HepG2 (cell line): Measurements from ENCODE around the gene SIRT7. TPM values are rescaled to one million over a fixed set of nuclear protein-coding genes. Genes with fewer than 3 reads are reported as not detected.

ENCODE experiments used
- ATAC-seq: fragments of 200-7000 bp; cut with Tn5 transposase; 3 replicates; pipeline ENCODE4 v1.9.1; 2020; ENCODE audit warnings: mild to moderate bottlenecking, moderate library complexity
- BruUV-seq: library from RNA; stranded (reverse); fragments of 400-500 nt; replicated peaks from 2 replicates; lab custom pipeline; 2021; lab: Mats Ljungman, UMichigan
- CTCF ChIA-PET: fragments of 300-600 bp; formaldehyde crosslinking; extraction: SDS; loops from one replicate; lab custom pipeline; 2021; ENCODE audit warnings: low total read pairs, inconsistent platforms, low intra/inter-chr PET ratio; lab: Yijun Ruan, JAX
- POLR2A ChIA-PET: fragments of 350-600 bp; sonication (Branson Sonifier 250); formaldehyde crosslinking; loops from one replicate; lab custom pipeline; 2020; ENCODE audit warnings: antibody characterized with exemption, inconsistent platforms; lab: Yijun Ruan, JAX
- DNase-seq: peaks from one replicate; pipeline ENCODE4 v3.0.0-alpha.2; 2015; ENCODE audit warnings: low spot score
- FAIRE-seq: peaks from 3 replicates; lab custom pipeline; 2011; peaks lifted over from hg19 to GRCh38; lab: Jason Lieb, UNC
- H2AFZ ChIP-seq: one replicate; pipeline ENCODE4 v1.6.1; 2011; ENCODE audit warnings: low read length, inconsistent platforms
- H3K27ac ChIP-seq: fragments of 300-600 bp; 3 replicates; pipeline ENCODE4 v1.8.0; 2011; ENCODE audit warnings: mixed run types, mild to moderate bottlenecking, mixed read lengths, low read length, inconsistent platforms; ENCODE audit not compliant: insufficient read depth; ENCODE audit errors: extremely low read length
- H3K27me3 ChIP-seq, 2 experiments: fragments of 200-600 bp in 1 of 2; 2 replicates in 1 of 2; 3 replicates in 1 of 2; pipeline versions ENCODE4 v1.6.0 to v1.8.0; 2011; ENCODE audit warnings: low read length in 2 of 2, mild to moderate bottlenecking in 2 of 2, moderate library complexity in 2 of 2, inconsistent platforms in 1 of 2; ENCODE audit not compliant: insufficient read depth in 2 of 2, control insufficient read depth in 1 of 2
- H3K36me3 ChIP-seq, 2 experiments: fragments of 200-600 bp in 1 of 2; replicated peaks in 1 of 2; 2 replicates in 1 of 2; 3 replicates in 1 of 2; pipeline versions ENCODE4 v1.5.1 to v1.8.0; 2011; ENCODE audit warnings: low read length in 2 of 2, inconsistent platforms in 1 of 2; ENCODE audit not compliant: insufficient read depth in 2 of 2, control insufficient read depth in 1 of 2
- H3K4me1 ChIP-seq: 2 replicates; pipeline ENCODE4 v1.5.1; 2012; ENCODE audit warnings: low read length, inconsistent platforms; ENCODE audit not compliant: insufficient read depth
- H3K4me2 ChIP-seq: 2 replicates; pipeline ENCODE4 v1.6.0; 2011; ENCODE audit warnings: low read depth, low read length, inconsistent platforms
- H3K4me3 ChIP-seq, 3 experiments: fragments of 200-600 bp in 1 of 3; sonication (generic), shearing (Covaris generic) in 1 of 3; replicated peaks in 1 of 3; 2 replicates each; pipeline ENCODE4 v1.5.1; 2011 to 2016; ENCODE audit warnings: low read length in 3 of 3, inconsistent platforms in 2 of 3, low read depth in 2 of 3, mild to moderate bottlenecking in 2 of 3, control low read depth in 1 of 3, mixed read lengths in 1 of 3; ENCODE audit not compliant: insufficient read depth in 1 of 3
- H3K79me2 ChIP-seq: one replicate; pipeline ENCODE4 v1.6.1; 2011; ENCODE audit warnings: low read length, inconsistent platforms; ENCODE audit not compliant: insufficient read depth
- H3K9ac ChIP-seq: 2 replicates; pipeline ENCODE4 v1.6.0; 2011; ENCODE audit warnings: mild to moderate bottlenecking, low read depth, low read length, inconsistent platforms; ENCODE audit not compliant: insufficient read depth
- H3K9me3 ChIP-seq: 2 replicates; pipeline ENCODE4 v1.5.1; 2012; ENCODE audit warnings: mild to moderate bottlenecking, low read length
- H4K20me1 ChIP-seq: 2 replicates; pipeline ENCODE4 v1.6.0; 2011; ENCODE audit warnings: inconsistent platforms, mild to moderate bottlenecking, low read length, moderate library complexity; ENCODE audit not compliant: insufficient read depth
- DNMT1 ChIP-seq: sonication (generic); formaldehyde crosslinking; IDR thresholded peaks from 2 replicates; pipeline ENCODE4 v1.5.1; 2020; ENCODE audit warnings: mild to moderate bottlenecking, missing genetic modification reagents
- DNMT3B ChIP-seq: conservative IDR thresholded peaks from 2 replicates; pipeline ENCODE4 v1.6.1; 2016; ENCODE audit warnings: missing biosample characterization, control low read depth
- DPF2 ChIP-seq: sonication (generic); formaldehyde crosslinking; IDR thresholded peaks from 2 replicates; pipeline ENCODE4 v1.4.0; 2020; ENCODE audit warnings: mild to moderate bottlenecking, low read depth, missing genetic modification reagents, borderline replicate concordance
- HDAC6 ChIP-seq: fragments of 200-600 bp; sonication (generic); IDR thresholded peaks from 2 replicates; pipeline ENCODE4 v1.7.0; 2017; ENCODE audit warnings: mild to moderate bottlenecking, antibody characterized with exemption, low read length, low read depth
- JUNB ChIP-seq: sonication (generic); formaldehyde crosslinking; IDR thresholded peaks from 2 replicates; pipeline ENCODE4 v1.8.0; 2022; ENCODE audit warnings: missing genetic modification reagents, mild to moderate bottlenecking, borderline replicate concordance
- MAZ ChIP-seq, 2 experiments: sonication (generic) in 1 of 2; formaldehyde crosslinking in 1 of 2; IDR thresholded peaks; 2 replicates each; pipeline versions ENCODE4 v1.5.0 to v1.6.1; 2012 to 2020; ENCODE audit warnings: low read depth in 2 of 2, mild to moderate bottlenecking in 2 of 2, borderline replicate concordance in 1 of 2, improper control_type of control experiment in 1 of 2, low read length in 1 of 2, missing genetic modification reagents in 1 of 2, moderate library complexity in 1 of 2
- MTF2 ChIP-seq: sonication (generic); formaldehyde crosslinking; IDR thresholded peaks from 2 replicates; pipeline ENCODE4 v1.5.0; 2020; ENCODE audit warnings: missing genetic modification reagents, borderline replicate concordance
- PCBP2 ChIP-seq: fragments of 200-400 bp; formaldehyde crosslinking; optimal IDR thresholded peaks from 2 replicates; pipeline ENCODE3; 2018; ENCODE audit warnings: low read length, low read depth; ENCODE audit not compliant: poor library complexity, severe bottlenecking
- RAD21 ChIP-seq: fragments of 450-650 bp; formaldehyde crosslinking; IDR thresholded peaks from 2 replicates; pipeline ENCODE4 v1.5.0; 2020; ENCODE audit warnings: mild to moderate bottlenecking
- U2AF1 ChIP-seq: fragments of 200-400 bp; formaldehyde crosslinking; optimal IDR thresholded peaks from 2 replicates; pipeline ENCODE3; 2017; ENCODE audit warnings: mild to moderate bottlenecking, low read depth, low read length
- ZFP62 ChIP-seq: sonication (generic); formaldehyde crosslinking; IDR thresholded peaks from 2 replicates; pipeline ENCODE4 v1.4.0; 2020; ENCODE audit warnings: missing genetic modification reagents
- ZNF432 ChIP-seq: sonication (generic); formaldehyde crosslinking; IDR thresholded peaks from 2 replicates; pipeline ENCODE4 v1.5.0; 2020; ENCODE audit warnings: missing genetic modification reagents, mild to moderate bottlenecking, borderline replicate concordance
- ZNF552 ChIP-seq: sonication (generic); formaldehyde crosslinking; IDR thresholded peaks from 2 replicates; pipeline ENCODE4 v1.9.0; 2022; ENCODE audit warnings: missing genetic modification reagents, mild to moderate bottlenecking, borderline replicate concordance
- ZNF746 ChIP-seq: sonication (generic); formaldehyde crosslinking; IDR thresholded peaks from 2 replicates; pipeline ENCODE4 v1.8.0; 2022; ENCODE audit warnings: mild to moderate bottlenecking, missing genetic modification reagents
- ZNF772 ChIP-seq: sonication (generic); formaldehyde crosslinking; IDR thresholded peaks from 2 replicates; pipeline ENCODE4 v1.5.0; 2020; ENCODE audit warnings: mild to moderate bottlenecking, missing genetic modification reagents
- WGBS: methylation state at CpG from one replicate; pipeline ENCODE4 v1.1.6; 2017; ENCODE audit warnings: low lambda C conversion rate; 5-methylcytosine and 5-hydroxymethylcytosine counted together
- in situ Hi-C: cut with HindIII; loops from 2 replicates; pipeline ENCODE4 v1.10.0; 2017; ENCODE audit warnings: low pct_unique_long_range_greater_than_20kb; ENCODE audit not compliant: extremely low pct_ligation_motif_present
- intact Hi-C: fragments of 100-400 bp; cut with micrococcal nuclease; formaldehyde crosslinking; loops from one replicate; pipeline ENCODE4 v1.10.0; 2022; ENCODE audit not compliant: unreplicated experiment
- polyA plus RNA-seq, 8 experiments: library from polyadenylated mRNA; depleted of rRNA in 3 of 8; stranded (reverse) in 7 of 8; unstranded in 1 of 8; fragments of >200 nt; fragmentation: Illumina TruSeq in 4 of 8; extraction: Trizol in 4 of 8; gene quantifications; 2 replicates each; pipeline versions ENCODE4 v1.2.1 to v1.2.3, GENCODE V29; 2011 to 2016; ENCODE audit warnings: low read depth in 4 of 8, missing spikeins in 1 of 8, mixed read lengths in 1 of 8; ENCODE audit not compliant: insufficient read depth in 1 of 8
- total RNA-seq, 5 experiments: library from RNA; depleted of rRNA; stranded (reverse); fragments of >200 nt; fragmentation: Illumina TruSeq; extraction: Trizol; gene quantifications; 2 replicates each; pipeline ENCODE4 v1.2.3, GENCODE V29; 2016; ENCODE audit warnings: low read depth in 1 of 5
- TF ChIP-seq, protein P1 (sequence below): sonication (generic); formaldehyde crosslinking; conservative IDR thresholded peaks from 2 replicates; pipeline ENCODE4 v1.8.1; 2023; ENCODE audit warnings: missing genetic modification reagents
- TF ChIP-seq, protein P2 (sequence below): sonication (generic); formaldehyde crosslinking; conservative IDR thresholded peaks from 2 replicates; pipeline ENCODE4 v1.4.0; 2020; ENCODE audit warnings: missing genetic modification reagents
- TF ChIP-seq, protein P3 (sequence below): sonication (generic); formaldehyde crosslinking; IDR thresholded peaks from 2 replicates; pipeline ENCODE4 v1.5.0; 2020; ENCODE audit warnings: mild to moderate bottlenecking, low read depth, missing genetic modification reagents, borderline replicate concordance

The SIRT7 gene
- total and polyA plus RNA-seq, 2 of the 13 experiments (the other 11 are each of a cell fraction or from before 2014, with no cell fraction given) = 8.3 to 24.8 TPM

DNA sequence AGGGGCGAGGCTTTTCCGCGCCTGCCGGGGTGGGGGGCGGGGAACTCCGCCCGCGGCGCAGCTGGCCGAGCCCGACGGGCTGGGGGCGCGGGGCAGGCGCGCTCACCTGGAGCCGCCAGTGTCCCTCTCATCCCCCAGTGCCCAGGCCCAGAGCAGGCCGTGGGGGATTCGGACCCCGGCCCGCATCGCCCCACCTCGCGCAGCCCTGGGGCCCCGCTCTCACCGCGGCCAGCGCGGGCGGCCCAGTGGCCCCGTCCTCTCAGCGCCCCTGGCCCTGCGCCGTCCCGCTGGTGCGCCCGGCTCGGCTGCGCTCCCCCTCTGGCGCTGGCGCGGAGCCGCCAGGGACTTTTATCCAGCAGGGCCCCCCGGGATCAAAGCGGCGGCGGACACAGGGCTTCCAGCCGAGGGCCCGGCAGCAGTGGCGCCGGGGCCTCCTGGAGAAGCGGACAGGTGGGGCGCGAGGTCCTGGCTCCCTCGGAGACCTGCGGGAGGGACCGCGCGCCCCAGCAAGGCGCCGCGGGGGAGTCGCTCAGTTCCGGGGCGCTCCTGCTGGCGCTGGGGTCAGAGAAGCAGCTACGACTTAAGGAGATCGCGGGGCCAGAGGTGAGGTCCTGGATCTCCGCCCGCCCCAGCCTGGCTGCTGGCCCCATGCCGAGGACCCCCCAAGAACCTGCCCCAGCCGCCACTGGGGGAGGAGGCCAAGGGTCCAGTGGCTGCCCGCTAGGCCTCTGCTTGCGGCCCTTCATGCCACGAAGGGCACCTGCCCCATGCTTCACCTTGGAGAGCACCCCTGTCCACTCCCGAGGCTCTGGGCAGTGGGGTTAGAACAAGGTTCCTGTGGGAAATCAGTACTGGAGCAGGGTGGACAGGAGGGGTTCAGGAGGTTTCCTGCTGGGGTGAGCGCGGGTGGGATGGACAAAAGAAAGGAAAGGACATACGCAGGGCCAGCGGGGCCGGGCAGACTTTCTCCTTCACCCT lies 43.8 kb upstream of the SIRT7 start (continued):
- TF ChIP-seq, protein P1, sequence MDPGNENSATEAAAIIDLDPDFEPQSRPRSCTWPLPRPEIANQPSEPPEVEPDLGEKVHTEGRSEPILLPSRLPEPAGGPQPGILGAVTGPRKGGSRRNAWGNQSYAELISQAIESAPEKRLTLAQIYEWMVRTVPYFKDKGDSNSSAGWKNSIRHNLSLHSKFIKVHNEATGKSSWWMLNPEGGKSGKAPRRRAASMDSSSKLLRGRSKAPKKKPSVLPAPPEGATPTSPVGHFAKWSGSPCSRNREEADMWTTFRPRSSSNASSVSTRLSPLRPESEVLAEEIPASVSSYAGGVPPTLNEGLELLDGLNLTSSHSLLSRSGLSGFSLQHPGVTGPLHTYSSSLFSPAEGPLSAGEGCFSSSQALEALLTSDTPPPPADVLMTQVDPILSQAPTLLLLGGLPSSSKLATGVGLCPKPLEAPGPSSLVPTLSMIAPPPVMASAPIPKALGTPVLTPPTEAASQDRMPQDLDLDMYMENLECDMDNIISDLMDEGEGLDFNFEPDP (CRISPR knock-in tag) = no peak
- TF ChIP-seq DNMT3B (CRISPR knock-in tag) (no peak), ZNF746 (CRISPR knock-in tag) (no peak), ZNF432 (CRISPR knock-in tag) (no peak), ZNF772 (CRISPR knock-in tag) (no peak), HDAC6 (no peak), PCBP2 (no peak)
- TF ChIP-seq, protein P2, sequence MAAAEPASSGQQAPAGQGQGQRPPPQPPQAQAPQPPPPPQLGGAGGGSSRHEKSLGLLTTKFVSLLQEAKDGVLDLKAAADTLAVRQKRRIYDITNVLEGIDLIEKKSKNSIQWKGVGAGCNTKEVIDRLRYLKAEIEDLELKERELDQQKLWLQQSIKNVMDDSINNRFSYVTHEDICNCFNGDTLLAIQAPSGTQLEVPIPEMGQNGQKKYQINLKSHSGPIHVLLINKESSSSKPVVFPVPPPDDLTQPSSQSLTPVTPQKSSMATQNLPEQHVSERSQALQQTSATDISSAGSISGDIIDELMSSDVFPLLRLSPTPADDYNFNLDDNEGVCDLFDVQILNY (CRISPR knock-in tag) = no peak

GRCh38 chr17:81961087-81961511 lies 43.1 kb upstream of the SIRT7 start, which contains the start of gene NOTUM:
Gene NOTUM (minus strand): TSS chr17:81961187. CDS start chr17:81960909, 278 bp downstream.
- no CpG with 5 or more reads among the region's 65 CpGs for WGBS
- Histone ChIP-seq H3K79me2 (peaks cover 61% of the 10 kb centered on the region), H3K4me2 (peak within 1 kb of the TSS; percentile 99), H3K9ac (peak within 1 kb of the TSS; percentile 99), H2AFZ (no peak within 1 kb of the TSS), H3K4me3 (peak within 1 kb of the TSS; percentile 95 to 97 (median 96)), H3K27me3 (no peaks in the 10 kb centered on the region; a peak in 1 of 5 replicates), H3K9me3 (no peaks in the 10 kb centered on the region), H3K4me1 (peaks cover 73% of the 10 kb centered on the region), H3K36me3 (peaks cover 22 to 34% of the 10 kb centered on the region in 2 experiments), H4K20me1 (peaks cover 21% of the 10 kb centered on the region), H3K27ac (peak within 1 kb of the TSS; percentile 86)
- FAIRE-seq = no peak
- peak; percentile 79 for DNase-seq
- BruUV-seq = no TSS peak
- CTCF ChIA-PET = interaction anchor here (3.6 to 4.7 kb wide), 5 partner anchors 17 to 59 kb away, joined by 25 to 181 read pairs (median 33); partner anchors contain the start of genes ASPSCR1, CENPX and LRRC45
- peak; percentile 16 for ATAC-seq
- POLR2A ChIA-PET = interaction anchor here (2.2 to 7.0 kb wide), 12 partner anchors 9 to 76 kb away, joined by 10 to 406 read pairs (median 18); partner anchors contain the start of genes ASPSCR1, CENPX, DCXR and LRRC45
- intact Hi-C loops = loop anchor here (2.0 kb wide), 1 partner anchor 34 kb away; no protein-coding TSS in a partner anchor
- in situ Hi-C loops = no loop called here
- TF ChIP-seq U2AF1 (no peak), RAD21 (CRISPR knock-in tag) (peak; percentile 86), DNMT1 (CRISPR knock-in tag) (no peak), MAZ (IDR thresholded peaks at IDR 0.05; ENCODE audit: borderline replicate concordance, low read depth, low read length) (peak; percentile 83), MAZ (CRISPR knock-in tag; IDR thresholded peaks at IDR 0.05; ENCODE audit: low read depth) (peak; percentile 30; the same call in 1 of the 2 replicates), ZNF552 (CRISPR knock-in tag) (no peak), ZFP62 (CRISPR knock-in tag) (no peak), DPF2 (CRISPR knock-in tag) (no peak), MTF2 (CRISPR knock-in tag) (no peak), JUNB (CRISPR knock-in tag) (no peak)
- TF ChIP-seq, protein P3, sequence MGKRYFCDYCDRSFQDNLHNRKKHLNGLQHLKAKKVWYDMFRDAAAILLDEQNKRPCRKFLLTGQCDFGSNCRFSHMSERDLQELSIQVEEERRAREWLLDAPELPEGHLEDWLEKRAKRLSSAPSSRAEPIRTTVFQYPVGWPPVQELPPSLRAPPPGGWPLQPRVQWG (CRISPR knock-in tag) = no peak
